T-helper 22 cell (primary cell): ENCODE measurements around the gene RPTOR.
"Not testable (repeated sequence)": the region's sequence is repeated elsewhere in the genome, so short reads cannot be mapped to it uniquely, and the experiment has no call there.

Source experiments
- DNase-seq: peaks from one replicate; pipeline ENCODE4 v3.0.0-alpha.2; 2020; ENCODE audit warnings: low read depth

RPTOR gene

DNA sequence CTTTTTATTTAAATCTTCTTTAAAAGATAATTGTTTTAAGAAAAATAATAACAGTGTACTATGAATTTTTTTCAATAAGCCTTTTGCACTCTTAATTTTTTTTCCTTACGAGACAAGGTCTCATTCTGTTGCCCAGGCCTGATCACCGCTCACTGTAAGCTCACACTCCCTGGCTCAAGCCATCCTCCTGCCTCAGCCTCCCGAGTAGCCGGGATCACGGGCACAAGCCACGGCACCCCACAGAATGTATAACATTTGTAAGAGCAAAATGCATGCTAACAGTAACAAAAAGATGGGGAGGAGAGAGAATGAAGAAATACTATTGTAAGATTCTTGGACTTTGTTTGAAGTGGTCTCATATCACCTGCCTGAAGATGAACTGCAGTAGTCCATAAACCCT is 320.1 kb downstream of the RPTOR start:
- no peak for DNase-seq

DNA sequence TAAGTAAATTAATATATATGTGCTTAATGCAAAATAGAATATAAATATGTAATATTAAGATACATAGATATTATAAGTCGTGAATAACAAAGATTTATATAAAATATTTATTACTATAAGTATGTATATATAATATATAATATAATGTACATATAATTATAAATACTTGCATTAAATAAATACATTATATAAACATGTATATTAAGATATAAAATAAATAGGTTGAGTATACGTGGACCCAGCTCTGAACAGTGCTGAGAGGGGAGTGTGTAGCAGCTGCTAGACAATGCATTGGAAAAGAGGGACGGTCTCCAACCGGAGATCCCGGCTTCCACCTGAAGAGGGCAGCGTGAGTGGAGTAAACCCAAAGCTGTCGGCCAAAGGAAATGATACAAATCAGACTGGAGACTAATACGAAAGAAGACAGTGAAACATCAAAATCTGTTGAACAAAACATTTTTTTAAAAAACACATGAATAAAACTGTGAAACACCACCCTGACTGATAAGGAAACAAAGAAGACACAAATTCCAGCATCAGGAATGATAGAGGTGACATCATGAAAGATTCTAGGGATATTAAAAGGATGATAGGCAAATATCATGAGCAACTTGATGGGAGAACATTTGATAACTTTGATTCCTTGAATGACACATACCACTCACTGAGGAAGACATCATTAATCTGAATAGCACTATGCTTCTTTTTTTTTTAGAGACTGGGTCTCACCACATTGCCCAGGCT is 321.6 kb downstream of the RPTOR start:
- DNase-seq: peak; percentile 40

DNA sequence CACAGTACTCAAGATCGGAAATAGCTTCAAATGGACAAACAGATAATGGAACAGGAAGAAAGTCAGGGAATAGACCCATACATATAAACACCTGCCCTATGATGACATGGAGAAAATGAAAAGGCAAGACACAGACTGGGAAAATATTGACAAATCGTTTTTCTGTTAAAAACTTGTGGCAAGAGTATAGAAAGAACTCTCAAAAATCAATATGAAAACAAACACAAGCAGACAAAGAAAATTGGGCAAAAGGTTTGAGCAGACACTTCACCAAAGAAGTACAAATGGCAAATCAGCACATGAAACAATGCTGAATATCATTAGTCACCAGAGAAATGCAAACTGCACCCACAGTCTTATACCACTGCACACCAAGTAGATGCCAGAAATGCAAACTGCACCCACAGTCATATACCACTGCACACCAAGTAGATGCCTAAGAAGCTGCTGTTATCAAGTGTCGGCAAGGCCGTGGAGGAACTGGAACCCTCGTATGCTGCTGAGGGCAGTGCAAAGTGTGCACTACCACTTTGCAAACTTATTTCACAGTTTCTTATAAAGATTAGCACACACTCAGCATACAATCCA is 323.5 kb downstream of the RPTOR start:
- DNase-seq: no peak

DNA sequence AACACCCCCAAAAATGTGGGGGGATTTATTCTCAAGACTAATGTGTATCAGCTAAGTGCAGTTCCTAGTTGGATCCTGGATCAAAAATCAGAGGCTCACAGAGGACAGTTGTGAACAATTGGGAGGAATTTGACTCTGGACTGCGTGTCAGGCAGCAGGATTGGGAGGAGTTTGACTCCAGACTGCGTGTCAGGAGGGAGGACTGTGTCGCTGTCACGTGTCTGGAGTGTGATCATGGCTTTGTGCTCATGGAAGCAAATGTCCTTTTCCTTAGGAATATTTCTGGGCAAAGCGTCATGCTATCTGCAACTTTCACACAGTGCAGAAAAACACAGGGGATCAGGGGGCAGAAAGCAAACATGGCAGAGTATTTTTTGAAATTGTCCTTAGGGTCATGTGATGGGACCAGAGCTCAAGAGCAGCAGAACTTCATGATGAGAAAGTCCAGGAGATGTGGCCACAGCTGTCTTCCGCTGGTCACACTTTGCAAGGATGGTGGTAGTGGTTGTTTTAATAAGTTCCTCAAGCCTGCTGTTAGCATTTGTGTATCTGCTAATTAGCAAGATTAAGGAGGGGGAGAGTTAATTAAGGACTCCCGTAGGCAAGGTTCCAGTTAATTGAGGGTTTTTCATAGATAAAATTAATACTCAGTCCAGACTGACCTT is 325.0 kb downstream of the RPTOR start:
- no peak for DNase-seq

- DNase-seq: no peak
Measured at GRCh38 chr17:80870401-80870800, 325.8 kb downstream of the RPTOR start.

GRCh38 chr17:80871341-80871740 is 326.7 kb downstream of the RPTOR start:
- DNase-seq: no peak

DNA sequence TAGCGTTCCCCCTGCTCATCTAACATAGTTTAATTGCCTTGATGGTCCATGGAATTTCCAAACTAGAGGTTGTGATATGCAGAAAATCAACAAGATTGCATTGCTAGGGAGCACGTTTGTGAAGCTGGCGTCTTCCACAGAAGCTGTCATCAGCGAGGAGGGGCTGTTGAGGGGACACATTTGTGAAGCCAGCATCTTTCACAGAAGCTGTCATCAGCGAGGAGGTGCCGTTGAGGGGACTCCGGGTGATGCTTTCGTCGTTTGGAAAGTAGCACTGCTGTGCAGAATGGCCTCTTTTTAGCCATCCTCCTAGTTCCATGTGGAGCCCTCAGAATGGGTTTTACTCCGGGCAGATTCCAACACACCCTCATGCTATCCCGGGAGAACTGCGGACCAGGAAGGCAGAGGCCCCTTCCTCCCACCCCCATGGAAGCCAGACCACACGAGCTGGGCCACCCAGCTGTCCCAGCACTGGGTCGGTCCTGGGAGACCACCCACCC is 327.4 kb downstream of the RPTOR start:
- DNase-seq: no peak

DNA sequence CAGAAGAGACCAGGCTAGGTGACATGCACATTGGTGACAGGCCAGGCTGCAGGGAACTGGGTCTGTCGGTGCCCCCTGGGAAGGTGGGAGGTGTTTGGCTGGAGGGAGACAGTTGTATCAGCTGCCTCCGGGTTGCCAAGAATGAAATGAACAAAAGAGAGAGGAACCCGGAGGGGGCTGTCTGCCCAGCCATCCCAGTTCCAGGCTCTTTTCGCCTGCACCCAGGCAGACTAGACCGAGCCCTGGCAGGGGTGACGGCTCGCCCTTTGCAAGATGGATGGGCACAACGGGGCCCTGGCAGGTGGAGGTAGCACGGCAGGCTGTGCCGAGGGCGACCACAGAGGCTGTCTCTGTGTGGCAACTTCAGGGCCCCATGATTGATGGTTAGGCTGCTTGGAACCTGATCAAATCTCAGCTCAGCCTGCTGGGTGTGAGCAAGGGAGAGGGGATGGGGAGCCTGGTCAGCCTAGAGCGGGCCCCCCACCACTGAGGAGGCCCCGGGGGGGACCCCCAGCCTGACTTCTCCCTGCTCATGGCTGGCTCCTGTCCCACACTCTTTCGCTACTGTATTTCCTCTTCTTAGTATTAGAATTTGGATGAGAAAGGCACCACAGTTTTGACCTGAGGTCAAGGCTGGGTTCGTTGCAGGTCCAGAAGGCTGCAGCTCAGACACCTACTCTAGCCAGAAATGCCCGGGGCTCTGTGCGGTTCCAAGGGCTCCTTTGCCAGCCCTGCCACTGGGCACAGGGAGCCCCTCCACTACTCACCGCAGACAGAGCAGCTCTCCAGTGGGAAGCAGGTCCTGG is 328.1 kb downstream of the RPTOR start:
- no peak for DNase-seq

GRCh38 chr17:80873307-80873951 is 328.8 kb downstream of the RPTOR start:
- no peak for DNase-seq

DNA sequence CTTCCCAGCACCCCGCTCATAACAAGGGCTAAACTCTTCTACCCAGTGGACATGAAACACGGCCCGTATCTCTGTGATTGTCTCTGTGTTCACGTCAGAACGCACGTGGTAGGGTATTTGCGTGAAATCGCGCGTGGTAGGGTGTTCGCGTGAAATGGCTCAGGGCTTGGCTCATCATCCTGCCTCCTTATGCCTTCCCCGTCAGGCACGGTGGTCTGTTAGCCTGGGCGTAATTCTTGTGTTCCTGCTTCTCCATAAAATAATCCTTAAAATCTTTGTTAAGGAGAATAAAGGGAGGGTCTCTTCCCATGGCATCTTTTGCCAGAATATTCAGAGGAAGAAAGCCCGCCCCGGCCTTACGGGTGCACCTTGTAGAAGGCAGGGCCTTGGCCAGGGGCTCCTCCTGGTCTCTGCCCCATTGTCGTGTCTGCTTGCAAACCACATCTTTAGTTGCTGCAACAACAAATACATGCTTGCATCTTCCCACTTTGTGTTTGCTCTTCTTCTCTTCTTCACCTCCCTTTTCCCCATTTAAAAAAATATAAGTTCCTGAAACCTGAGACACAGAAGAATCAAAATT is 330.3 kb downstream of the RPTOR start:
- DNase-seq: no peak

DNA sequence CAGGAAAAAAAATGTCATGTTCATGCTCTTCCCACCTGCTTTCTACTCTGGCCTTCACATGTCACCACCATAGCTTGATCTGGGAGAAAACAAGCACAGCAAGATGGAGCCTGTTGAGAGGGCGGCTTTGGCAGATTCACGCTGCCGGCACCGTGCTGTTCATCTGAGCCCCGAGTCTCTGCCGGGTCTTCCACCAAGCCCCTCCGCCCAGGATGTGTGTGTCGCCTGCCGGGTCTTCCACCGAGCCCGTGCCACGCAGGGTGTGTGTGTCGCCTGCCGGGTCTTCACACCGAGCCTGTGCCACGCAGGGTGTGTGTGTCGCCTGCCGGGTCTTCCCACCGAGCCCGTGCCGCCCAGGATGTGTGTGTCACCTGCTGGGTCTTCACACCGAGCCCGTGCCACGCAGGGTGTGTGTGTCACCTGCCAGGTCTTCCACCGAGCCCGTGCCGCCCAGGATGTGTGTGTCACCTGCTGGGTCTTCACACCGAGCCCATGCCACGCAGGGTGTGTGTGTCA is 330.9 kb downstream of the RPTOR start:
- DNase-seq: not testable (repeated sequence)

GRCh38 chr17:80876456-80876949 is 331.9 kb downstream of the RPTOR start:
- not testable (repeated sequence) for DNase-seq

DNA sequence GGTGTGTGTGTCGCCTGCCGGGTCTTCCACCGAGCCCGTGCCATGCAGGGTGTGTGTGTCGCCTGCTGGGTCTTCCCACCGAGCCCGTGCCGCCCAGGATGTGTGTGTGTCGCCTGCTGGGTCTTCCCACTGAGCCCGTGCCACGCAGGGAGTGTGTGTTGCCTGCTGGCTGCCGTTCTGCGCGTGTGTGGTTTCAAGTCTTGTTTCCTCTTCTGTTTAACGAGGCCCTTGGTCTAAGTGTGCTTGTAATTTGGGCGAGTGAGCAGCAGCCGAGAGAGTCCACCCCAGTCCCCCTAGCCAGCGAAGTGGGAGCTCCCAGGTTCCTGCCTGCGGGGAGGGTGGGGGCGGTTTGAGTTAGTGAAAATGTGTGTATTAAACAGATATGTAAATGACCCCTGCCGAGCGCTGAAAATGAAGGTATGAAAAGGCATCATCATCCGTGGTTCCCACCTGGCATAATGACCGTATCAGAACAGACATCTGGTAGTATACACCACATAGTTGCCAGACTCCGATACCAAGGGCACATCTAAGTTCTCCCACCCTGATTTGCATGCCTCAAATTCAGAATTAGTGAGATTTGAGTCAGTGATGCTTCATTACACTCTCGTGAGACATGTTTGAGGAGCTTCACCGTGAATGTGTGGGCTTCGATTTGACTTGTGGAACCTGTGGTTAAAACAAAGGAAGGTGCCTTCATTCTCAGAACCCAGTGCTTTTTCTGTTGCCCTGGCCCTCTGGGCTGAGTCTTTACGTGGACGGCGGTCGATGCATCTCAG is 332.5 kb downstream of the RPTOR start:
- DNase-seq: no peak

GRCh38 chr17:80877729-80878303 is 333.2 kb downstream of the RPTOR start:
- no peak for DNase-seq

DNA sequence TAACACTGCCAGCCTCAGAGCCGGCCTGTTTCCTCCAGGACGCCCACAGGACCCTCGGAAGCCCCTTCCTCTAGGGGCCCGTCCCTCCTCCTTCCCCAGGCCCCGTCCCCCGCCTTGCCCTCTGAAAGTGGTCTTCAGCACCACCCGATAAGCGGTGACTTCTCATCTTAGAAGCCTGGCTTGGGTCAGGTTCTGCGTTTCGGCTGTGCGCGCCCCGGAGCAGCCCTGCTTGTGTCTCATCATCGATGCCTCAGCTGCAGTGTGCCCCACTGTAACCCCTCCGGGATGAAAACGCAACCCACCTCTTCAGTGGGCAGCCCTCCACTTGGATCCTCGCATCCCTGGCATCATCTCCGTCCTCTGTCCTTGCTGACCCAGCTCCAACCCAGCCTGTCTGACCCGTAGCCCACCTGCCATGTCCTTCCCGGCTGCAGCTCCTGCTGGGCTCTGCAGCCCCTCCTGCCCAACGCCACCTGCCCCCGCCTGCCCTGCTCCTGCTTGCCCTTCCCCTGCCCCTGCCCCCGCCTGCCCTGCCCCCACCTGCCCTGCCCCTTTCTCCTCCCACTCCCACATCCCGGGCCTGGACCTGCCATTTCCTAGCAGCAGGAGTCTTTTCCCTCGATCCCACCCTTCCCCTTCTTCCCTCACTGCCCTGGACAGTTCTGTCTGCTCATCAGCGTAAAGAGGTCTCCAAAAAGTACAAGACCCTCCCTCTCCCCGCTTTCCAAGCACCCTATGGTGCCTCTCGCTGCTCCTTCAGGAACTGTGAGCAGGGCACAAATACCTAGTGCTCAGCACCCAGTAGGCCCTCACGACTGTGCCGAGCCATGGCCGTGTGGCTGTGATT is 334.5 kb downstream of the RPTOR start:
- no peak for DNase-seq

GRCh38 chr17:80879723-80880647 is 335.3 kb downstream of the RPTOR start:
- DNase-seq: no peak

DNA sequence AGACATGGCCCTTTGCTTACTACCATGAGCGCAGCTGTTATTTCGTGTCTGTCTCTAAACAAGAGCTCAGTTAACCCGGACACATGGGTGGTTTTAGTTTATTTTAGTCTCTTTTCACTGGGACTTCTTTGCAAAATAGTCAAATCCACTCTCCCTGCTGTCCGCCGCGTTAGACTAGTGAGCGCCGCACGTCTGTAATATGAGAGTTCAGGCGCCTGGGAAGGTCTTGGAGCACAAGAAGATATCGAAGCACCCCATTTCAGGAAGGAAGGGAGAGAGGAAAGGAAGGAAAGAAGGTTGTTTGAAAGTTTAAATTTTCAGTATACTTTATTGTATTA is 336.0 kb downstream of the RPTOR start:
- DNase-seq: no peak

DNA sequence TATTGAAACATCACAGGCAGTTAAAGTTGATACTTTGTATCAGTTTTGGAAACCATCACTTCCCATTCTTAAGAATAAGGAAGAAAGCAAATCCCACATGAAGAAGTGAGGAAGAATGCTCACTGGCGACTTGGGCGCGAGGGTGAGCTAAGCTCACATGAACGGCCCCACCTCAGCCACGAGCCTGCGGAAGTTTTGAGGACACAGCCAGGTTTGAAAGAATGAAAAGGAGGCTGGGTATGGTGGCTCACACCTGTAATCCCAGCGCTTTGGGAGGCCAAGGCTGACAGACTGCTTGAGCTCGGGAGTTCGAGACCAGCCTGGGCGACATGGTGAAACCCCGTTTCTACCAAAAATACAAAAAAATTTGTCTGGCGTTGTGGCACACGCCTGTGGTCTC is 336.7 kb downstream of the RPTOR start:
- DNase-seq: no peak
